H9 (cell line): Measurements from ENCODE around the gene SURF1. TPM values are rescaled to one million over a fixed set of nuclear protein-coding genes. Genes with fewer than 3 reads are reported as not detected.

ENCODE experiments used
- DNase-seq: peaks from one replicate; pipeline ENCODE4 v3.0.0-alpha.2; 2017
- H2AFZ ChIP-seq: one replicate; pipeline ENCODE4 v1.6.1; 2013; ENCODE audit warnings: mild to moderate bottlenecking, low read length, control low read depth, moderate library complexity
- H2AK5ac ChIP-seq: 2 replicates; pipeline ENCODE4 v1.6.1; 2013; ENCODE audit warnings: low read length, control low read depth, mixed read lengths; ENCODE audit not compliant: insufficient read length
- H2BK120ac ChIP-seq: one replicate; pipeline ENCODE4 v1.6.1; 2013; ENCODE audit warnings: low read depth, mild to moderate bottlenecking, low read length, control low read depth, inconsistent platforms; ENCODE audit not compliant: poor library complexity, severe bottlenecking
- H2BK12ac ChIP-seq: 2 replicates; pipeline ENCODE4 v1.6.1; 2013; ENCODE audit warnings: low read length, control low read depth, mixed read lengths, low read depth; ENCODE audit not compliant: insufficient read length
- H2BK15ac ChIP-seq: 2 replicates; pipeline ENCODE4 v1.6.1; 2013; ENCODE audit warnings: low read depth, low read length, control low read depth
- H2BK20ac ChIP-seq: one replicate; pipeline ENCODE4 v1.6.1; 2013; ENCODE audit warnings: low read depth, mild to moderate bottlenecking, low read length, control low read depth, inconsistent platforms; ENCODE audit not compliant: poor library complexity, severe bottlenecking
- H2BK5ac ChIP-seq: 2 replicates; pipeline ENCODE4 v1.6.1; 2013; ENCODE audit warnings: low read length, control low read depth, mixed read lengths; ENCODE audit not compliant: insufficient read length
- H3K14ac ChIP-seq: 2 replicates; pipeline ENCODE4 v1.6.1; 2013; ENCODE audit warnings: low read length, control low read depth; ENCODE audit not compliant: insufficient read depth
- H3K18ac ChIP-seq: 2 replicates; pipeline ENCODE4 v1.6.1; 2013; ENCODE audit warnings: low read depth, mild to moderate bottlenecking, mixed read lengths, low read length, control low read depth; ENCODE audit not compliant: insufficient read length
- H3K23ac ChIP-seq: 2 replicates; pipeline ENCODE4 v1.6.1; 2013; ENCODE audit warnings: low read length, control low read depth, mixed read lengths, low read depth; ENCODE audit not compliant: insufficient read length
- H3K23me2 ChIP-seq: 2 replicates; pipeline ENCODE4 v1.6.1; 2013; ENCODE audit warnings: low read depth, mild to moderate bottlenecking, mixed read lengths, low read length, control low read depth; ENCODE audit not compliant: insufficient read length, poor library complexity, severe bottlenecking
- H3K27ac ChIP-seq: 2 replicates; pipeline ENCODE4 v1.5.1; 2013; ENCODE audit warnings: low read length, control low read depth, mixed read lengths, low read depth; ENCODE audit not compliant: insufficient read length
- H3K27me3 ChIP-seq: 2 replicates; pipeline ENCODE4 v1.6.1; 2013; ENCODE audit warnings: low read length, control low read depth, inconsistent platforms; ENCODE audit not compliant: insufficient read depth
- H3K4ac ChIP-seq: 2 replicates; pipeline ENCODE4 v1.6.1; 2013; ENCODE audit warnings: low read depth, mild to moderate bottlenecking, control low read depth, inconsistent platforms, low read length, moderate library complexity
- H3K4me1 ChIP-seq: 2 replicates; pipeline ENCODE4 v1.6.1; 2013; ENCODE audit warnings: low read length, control low read depth, inconsistent platforms; ENCODE audit not compliant: insufficient read depth
- H3K4me2 ChIP-seq: 2 replicates; pipeline ENCODE4 v1.6.1; 2013; ENCODE audit warnings: low read length, control low read depth, mixed read lengths; ENCODE audit not compliant: insufficient read length, insufficient read depth
- H3K56ac ChIP-seq: 2 replicates; pipeline ENCODE4 v1.6.1; 2013; ENCODE audit warnings: low read depth, mild to moderate bottlenecking, mixed read lengths, low read length, control low read depth; ENCODE audit not compliant: insufficient read length
- H3K79me1 ChIP-seq: 2 replicates; pipeline ENCODE4 v1.6.1; 2013; ENCODE audit warnings: low read depth, mild to moderate bottlenecking, moderate library complexity, low read length, control low read depth, inconsistent platforms; ENCODE audit not compliant: insufficient read depth, poor library complexity, severe bottlenecking
- H3K79me2 ChIP-seq: 2 replicates; pipeline ENCODE4 v1.6.1; 2013; ENCODE audit warnings: low read length, control low read depth, inconsistent platforms; ENCODE audit not compliant: insufficient read depth
- H3K9ac ChIP-seq: 2 replicates; pipeline ENCODE4 v1.6.1; 2013; ENCODE audit warnings: low read length, control low read depth, mixed read lengths; ENCODE audit not compliant: insufficient read length; ENCODE audit errors: extremely low read depth
- H3K9me3 ChIP-seq: one replicate; pipeline ENCODE4 v1.6.1; 2013; ENCODE audit warnings: low read depth, low read length, inconsistent platforms; ENCODE audit not compliant: control insufficient read depth
- H3T11ph ChIP-seq: one replicate; pipeline ENCODE4 v1.6.1; 2013; ENCODE audit warnings: mild to moderate bottlenecking, low read length, control low read depth, inconsistent platforms
- H4K20me1 ChIP-seq: one replicate; pipeline ENCODE4 v1.6.1; 2013; ENCODE audit not compliant: control insufficient read depth, insufficient read length, insufficient read depth
- H4K5ac ChIP-seq: 2 replicates; pipeline ENCODE4 v1.6.1; 2013; ENCODE audit warnings: low read depth, mild to moderate bottlenecking, mixed read lengths, low read length, control low read depth; ENCODE audit not compliant: insufficient read length
- H4K8ac ChIP-seq: replicated peaks from 2 replicates; pipeline ENCODE4 v1.6.1; 2013; ENCODE audit warnings: low read length, control low read depth, mixed read lengths, low read depth; ENCODE audit not compliant: insufficient read length
- H4K91ac ChIP-seq: 2 replicates; pipeline ENCODE4 v1.6.1; 2013; ENCODE audit warnings: low read depth, mild to moderate bottlenecking, moderate library complexity, mixed read lengths, low read length, control low read depth; ENCODE audit not compliant: insufficient read length
- H3K27ac Mint-ChIP-seq, 3 experiments: 2 replicates in 2 of 3; 3 replicates in 1 of 3; pipeline ENCODE4 v1.8.0; 2020 to 2021; ENCODE audit warnings: mixed read lengths in 3 of 3, mild to moderate bottlenecking in 1 of 3, moderate library complexity in 1 of 3
- H3K27me3 Mint-ChIP-seq: 2 replicates; pipeline ENCODE4 v1.8.0; 2021; ENCODE audit warnings: low read depth, mild to moderate bottlenecking, moderate library complexity, mixed read lengths
- H3K36me3 Mint-ChIP-seq, 3 experiments: 2 replicates in 2 of 3; 3 replicates in 1 of 3; pipeline ENCODE4 v1.8.0; 2020 to 2021; ENCODE audit warnings: low read depth in 3 of 3, mixed read lengths in 3 of 3; ENCODE audit not compliant: insufficient read depth in 1 of 3
- H3K4me1 Mint-ChIP-seq, 2 experiments: 2 replicates each; pipeline ENCODE4 v1.8.0; 2020; ENCODE audit warnings: mixed read lengths in 2 of 2
- H3K4me3 Mint-ChIP-seq, 2 experiments: 2 replicates in 1 of 2; 3 replicates in 1 of 2; pipeline ENCODE4 v1.8.0; 2020 to 2021; ENCODE audit warnings: mild to moderate bottlenecking in 2 of 2, mixed read lengths in 2 of 2, moderate library complexity in 1 of 2
- H3K9me3 Mint-ChIP-seq, 2 experiments: 2 replicates in 1 of 2; 3 replicates in 1 of 2; pipeline ENCODE4 v1.8.0; 2020; ENCODE audit warnings: mild to moderate bottlenecking in 2 of 2, mixed read lengths in 2 of 2, moderate library complexity in 1 of 2
- CTCF ChIP-seq: fragments of 200-600 bp; sonication (generic); conservative IDR thresholded peaks from 3 replicates; pipeline ENCODE4 v1.8.0; 2021; ENCODE audit warnings: antibody characterized with exemption, mild to moderate bottlenecking
- WGBS: extraction: QIAGEN DNeasy Blood & Tissue Kit; methylation state at CpG from one replicate; pipeline ENCODE4 v1.1.7; 2013; ENCODE audit warnings: missing lambda C conversion rate, low lambda C conversion rate, mixed read lengths; ENCODE audit not compliant: insufficient read length; ENCODE audit errors: extremely low coverage; 5-methylcytosine and 5-hydroxymethylcytosine counted together
- total RNA-seq: library from RNA; stranded (reverse); gene quantifications from 2 replicates; pipeline ENCODE4 v1.2.1, GENCODE V29; 2021

SURF1 gene
- total RNA-seq, 1 experiment from 2014 or later = 43.3 TPM

- Histone ChIP-seq H4K91ac (no peak overlapping the region), H3K18ac (no peak overlapping the region), H2BK5ac (no peak overlapping the region), H2BK15ac (no peak overlapping the region), H3K4me2 (no peak overlapping the region), H3K4me1 (no peaks in the 10 kb centered on the region), H3K79me1 (no peaks in the 10 kb centered on the region), H4K5ac (no peak overlapping the region), H2BK20ac (no peak overlapping the region), H3K14ac (no peak overlapping the region), H3K23ac (no peak overlapping the region), H2AFZ (no peak overlapping the region), H3K27me3 (no peaks in the 10 kb centered on the region), H3K9ac (no peak overlapping the region), H3K23me2 (no peaks in the 10 kb centered on the region), H2BK12ac (no peak overlapping the region), H3T11ph (no peak overlapping the region), H3K79me2 (no peaks in the 10 kb centered on the region), H3K56ac (no peak overlapping the region), H3K4ac (no peak overlapping the region), H2AK5ac (no peak overlapping the region), H4K20me1 (no peaks in the 10 kb centered on the region), H3K27ac (no peak overlapping the region), H4K8ac (no peak overlapping the region), H3K9me3 (no peaks in the 10 kb centered on the region), H2BK120ac (no peak overlapping the region)
- Mint-ChIP-seq H3K36me3 (peaks cover 0 to 1% (median 0%) of the 10 kb centered on the region in 3 experiments; a peak in 1 of 7 replicates), H3K27ac (no peak overlapping the region), H3K4me3 (no peak overlapping the region), H3K9me3 (peaks cover 13% of the 10 kb centered on the region in 2 experiments), H3K4me1 (peaks cover 0 to 3% of the 10 kb centered on the region in 2 experiments; a peak in 1 of 4 replicates), H3K27me3 (peaks cover 34% of the 10 kb centered on the region)
- no peak for TF ChIP-seq CTCF
- WGBS = no CpG with 5 or more reads among the region's 8 CpGs
- no peak for DNase-seq
Observed at GRCh38 chr9:133394687-133395271, 38.5 kb upstream of the SURF1 start.
